CD4-positive, alpha-beta T cell treated with Interferon gamma for 1 hour (primary cell): ENCODE measurements around the gene MACROH2A1.

ENCODE experiments used
- DNase-seq: peaks from one replicate; pipeline ENCODE4 v3.0.0-alpha.2; 2020

MACROH2A1 gene

DNA sequence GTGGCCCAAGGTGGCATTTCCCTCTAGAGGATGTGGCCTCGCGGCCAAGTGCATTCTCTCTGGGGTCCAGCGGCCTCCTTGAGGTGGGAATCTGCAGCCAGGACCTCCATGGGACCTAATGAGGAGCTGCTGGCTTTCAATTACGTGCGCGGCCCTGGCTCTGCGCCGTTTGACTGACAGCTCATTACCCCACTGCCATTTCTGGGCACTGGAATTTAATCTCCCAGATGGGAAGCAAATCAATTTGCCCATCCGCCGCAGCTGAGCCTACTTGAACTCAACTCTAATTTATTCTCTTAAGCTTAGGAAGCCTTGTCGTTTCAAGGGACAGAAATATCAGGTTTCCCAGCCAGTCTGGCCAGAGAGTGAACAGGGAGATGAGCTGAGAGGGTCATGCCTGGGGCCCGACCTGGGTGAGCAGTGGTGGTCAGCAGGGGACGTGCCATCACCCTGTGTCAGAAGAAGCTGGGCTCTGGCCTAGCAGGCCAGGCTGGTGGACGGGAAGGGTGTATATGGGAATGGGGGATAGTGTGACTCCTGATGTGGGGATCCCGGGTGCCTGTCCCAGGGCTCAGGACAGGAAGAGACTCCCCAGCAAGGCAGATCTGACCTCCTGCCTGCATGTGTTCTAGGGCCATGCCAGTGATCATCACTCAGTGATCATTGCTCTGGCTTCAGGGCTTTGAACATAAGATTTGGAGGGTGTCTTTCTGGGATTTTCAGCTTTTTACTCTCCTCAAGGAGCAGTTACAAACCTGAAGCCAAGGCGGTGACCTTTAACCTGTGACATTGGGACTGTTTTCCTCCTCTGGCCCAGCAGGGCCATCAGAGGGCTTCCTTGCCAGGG lies 69.7 kb downstream of the MACROH2A1 start:
- no peak for DNase-seq

DNA sequence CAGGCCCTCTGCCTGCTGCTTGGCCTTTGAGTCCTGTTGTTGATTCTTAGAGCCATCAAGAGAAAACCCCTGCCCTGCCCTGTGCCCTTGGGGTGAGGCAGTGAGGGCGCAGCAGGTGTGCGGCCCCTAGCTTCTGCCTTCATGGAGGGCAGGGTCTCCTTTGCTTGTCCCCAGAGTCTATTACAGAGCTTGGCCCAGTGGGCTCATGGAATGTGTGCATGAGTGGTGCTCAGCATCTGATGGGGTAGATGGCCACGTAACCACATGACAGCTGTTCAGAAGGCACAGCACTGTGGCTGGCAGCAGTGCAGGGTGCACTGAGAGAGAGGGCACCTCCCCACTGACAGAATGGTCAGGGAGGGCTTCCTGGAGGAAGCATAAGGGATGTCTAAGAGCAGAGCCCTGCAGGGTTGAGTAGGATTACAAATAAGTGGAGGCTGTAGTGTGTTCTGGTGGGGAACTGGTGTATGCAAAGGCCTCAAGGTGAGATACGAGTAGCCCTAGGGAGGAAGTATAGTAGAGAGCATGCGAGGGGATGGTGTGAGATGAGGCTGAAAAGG lies 70.8 kb downstream of the MACROH2A1 start:
- DNase-seq, result no peak

DNA sequence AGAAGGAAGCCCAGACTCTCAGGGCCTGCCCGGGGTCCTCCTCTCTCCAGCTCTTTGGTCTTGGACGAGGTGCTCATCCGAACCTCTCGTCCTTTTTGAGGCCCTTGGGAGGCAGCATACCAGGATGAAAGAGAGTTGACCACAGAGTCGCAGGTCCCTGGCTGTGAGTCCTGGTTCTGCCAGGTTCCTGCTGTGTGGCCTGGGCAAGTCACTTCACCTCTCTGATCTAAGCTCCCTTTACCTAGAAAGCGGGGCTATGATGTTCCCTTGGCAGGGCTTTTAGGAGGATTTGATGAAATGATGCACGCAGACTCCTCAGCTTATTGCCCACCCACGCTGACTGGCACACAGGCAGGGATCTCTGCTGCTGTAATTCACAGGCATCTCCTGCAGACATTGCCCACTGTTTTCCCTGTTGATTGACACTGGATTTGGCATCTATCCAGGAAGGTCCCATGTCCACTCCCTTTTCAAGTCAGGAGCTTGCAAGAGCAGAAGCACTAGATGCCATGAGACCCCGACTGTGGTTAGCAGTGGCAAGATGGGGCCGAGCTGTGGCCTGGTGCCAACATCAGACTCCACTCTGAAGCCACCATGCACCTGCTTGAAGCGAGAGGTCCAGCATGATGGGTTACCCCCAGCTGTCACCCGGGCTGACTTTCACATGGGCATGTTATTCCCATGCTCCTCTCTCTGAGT lies 71.5 kb downstream of the MACROH2A1 start:
- DNase-seq, result no peak

DNA sequence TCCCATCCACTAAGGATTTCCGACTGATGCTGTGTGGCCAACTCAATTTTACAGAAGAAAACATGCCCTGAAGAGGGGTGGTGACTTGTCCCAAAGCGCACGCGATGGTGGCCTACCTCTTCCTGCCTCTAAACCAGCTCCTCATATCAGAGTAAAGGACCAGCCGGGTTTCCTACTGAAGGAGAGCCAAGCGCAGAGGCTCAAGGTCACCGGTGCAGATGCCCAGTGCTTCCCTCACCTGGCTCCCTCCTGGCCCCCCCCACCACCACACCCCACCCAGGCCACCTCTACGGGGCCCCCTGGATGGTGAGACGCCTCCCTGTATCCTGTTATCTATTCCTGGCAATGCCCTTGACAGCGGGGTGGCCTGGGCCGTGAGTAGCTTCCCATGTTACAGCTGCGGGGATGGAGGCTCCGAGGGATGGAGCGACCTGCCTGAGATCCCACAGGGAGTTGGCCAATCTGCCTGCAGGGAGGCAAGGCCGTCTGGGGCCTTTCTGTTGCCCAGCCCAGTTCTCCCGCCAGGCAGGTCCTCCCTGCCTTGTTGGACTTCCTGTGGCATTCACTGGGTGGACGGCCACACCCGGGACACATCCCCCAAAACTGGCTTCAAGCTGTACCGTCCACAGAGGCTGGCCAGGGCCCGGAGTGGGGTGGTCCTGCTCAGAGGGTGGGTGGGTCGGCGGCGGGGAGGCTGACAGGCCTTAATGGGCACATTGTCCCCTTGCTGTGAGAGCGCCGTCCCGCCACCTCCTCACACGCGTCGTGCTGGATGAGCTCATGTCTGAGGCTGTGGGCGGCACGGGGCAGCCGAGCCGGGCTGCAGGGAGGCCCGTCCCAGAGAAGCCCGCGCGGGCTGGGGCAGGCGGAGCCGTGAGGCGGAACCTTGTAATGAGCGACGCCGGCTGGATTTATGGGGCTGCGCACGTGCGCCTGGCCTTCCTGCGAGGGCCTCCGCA lies 72.5 kb downstream of the MACROH2A1 start:
- no peak for DNase-seq

DNA sequence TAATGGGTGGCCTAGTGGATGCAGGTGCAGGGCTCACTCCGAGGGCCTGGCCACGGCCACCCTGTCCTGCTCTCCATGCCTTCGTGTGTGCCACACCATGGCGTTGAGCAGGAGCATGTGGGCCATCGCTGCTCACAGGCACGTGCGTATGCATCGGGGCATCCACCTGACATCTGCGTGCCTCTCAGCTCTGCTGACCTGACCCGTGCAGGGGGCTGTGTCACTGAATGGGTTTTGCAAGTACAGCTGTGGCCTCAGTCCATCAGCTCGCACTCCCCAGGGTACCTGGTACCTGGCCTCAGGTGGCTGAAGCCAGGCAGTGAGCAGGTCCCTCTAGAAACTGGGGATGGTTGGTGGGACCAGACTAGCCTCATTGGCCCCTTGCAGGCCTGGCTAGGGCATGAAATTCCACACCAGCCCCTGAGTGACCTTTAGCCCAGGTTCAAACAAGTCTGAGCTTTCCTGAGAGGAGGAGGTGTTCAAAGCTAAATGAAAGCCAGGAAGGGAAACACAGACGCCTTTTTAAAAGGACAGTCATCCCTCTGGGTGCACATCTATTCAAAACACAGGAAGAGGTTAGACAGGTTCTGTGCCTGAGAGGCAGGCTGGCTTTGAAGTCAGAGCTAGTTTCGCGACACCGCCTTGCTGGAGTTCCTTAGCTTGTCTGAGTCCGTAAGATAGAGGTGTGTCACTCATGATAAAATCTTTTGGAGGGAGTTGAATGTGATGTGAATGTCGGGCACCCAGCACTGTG lies 74.0 kb downstream of the MACROH2A1 start:
- DNase-seq, result no peak

DNA sequence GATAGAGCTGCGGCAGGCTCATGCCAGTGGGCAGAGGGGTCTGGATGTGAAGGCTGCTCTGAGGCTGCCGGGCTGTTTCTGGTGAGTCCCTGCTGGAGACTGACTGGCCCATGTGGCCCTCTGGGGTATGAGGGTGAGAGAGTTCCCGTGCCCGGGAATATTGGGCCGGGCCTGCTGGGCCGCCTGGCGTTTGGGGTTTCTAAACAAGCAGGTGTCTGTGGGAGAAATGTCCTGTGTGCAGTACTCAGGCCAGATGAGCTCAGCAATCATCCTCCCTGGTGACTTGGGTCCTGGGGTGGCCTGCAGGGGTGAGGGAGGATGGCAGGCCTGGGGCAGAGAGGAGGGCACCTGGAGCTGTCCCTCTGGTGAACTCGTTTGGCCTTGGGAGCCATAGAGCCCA lies 74.9 kb downstream of the MACROH2A1 start:
- DNase-seq, result no peak

DNA sequence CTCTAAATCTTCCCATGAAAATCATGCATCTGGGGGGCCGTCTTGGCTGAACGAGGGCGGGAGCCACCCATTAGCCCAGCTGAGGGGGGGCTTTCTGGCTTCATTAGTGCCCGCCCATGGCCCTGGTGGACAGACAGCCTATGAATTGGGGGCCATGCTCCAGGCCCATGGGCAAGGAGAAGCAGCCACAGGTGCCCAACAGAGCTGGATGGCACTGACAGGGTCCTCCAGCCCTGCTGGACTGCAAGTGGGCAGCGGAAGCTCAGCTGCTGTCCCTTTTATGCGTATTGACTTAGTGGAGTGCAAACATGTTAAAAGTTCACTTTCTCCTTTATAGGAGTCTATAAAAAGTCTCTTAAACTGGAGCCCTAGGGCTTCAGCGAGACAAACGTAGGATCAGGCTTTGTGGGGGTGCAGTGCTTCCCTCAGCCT lies 75.3 kb downstream of the MACROH2A1 start:
- DNase-seq, result no peak

DNA sequence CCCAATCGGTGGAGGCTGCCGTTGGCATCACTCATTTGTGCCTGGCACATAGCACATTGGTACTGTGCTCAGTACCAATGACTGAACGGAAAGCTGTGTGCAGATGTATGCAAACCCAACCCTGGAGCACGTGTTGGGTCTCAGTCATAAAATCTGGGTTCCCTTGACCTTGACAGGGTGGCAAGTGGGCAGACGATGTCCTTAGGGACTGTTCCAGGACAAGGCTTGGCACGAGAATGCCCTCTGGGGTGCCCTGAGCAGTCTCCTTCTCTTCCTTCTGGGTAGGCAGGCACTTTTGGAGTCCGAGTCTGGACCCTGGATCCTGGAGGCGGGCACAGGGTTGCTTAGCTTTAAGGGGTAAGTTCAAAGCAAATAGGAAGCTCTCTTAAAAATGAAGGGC lies 75.8 kb downstream of the MACROH2A1 start:
- no peak for DNase-seq

DNA sequence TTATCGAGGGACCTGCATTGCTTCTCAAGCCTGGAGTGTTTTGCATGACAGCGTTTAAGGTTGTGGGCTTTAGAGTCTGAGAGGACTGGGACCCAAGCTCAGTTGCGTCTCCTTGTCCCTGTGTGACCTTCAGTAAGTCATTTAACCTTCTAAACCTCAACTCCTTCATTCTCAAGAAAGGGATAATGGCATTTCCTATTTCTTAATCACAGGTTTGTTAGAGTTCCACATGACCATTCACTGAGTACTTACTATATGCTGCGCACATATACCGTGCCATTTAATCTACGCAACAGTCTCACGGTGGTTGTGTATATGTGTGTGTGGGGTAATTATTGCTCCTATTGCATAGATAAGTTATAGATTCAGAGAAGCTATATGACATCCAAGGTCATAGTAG lies 76.3 kb downstream of the MACROH2A1 start:
- DNase-seq, result no peak

DNA sequence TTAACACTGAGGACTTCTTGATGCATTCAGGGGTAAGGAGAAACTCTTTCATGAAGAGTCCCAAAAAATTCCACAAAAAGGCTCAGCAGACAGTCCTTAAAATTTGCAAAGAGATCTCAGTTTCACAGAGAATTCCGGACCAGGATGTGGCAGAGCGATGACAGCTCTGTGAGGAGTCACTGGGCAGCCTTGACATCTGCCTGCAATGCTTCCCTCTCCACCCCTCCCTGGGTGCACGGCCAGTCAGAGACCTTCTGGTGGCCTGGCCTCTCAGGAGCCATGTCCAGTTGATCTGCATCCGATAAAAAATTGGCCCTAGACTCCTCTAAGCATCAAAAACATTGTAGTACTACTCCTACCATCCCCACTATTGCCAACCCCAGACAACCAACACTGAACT lies 76.8 kb downstream of the MACROH2A1 start:
- no peak for DNase-seq

DNA sequence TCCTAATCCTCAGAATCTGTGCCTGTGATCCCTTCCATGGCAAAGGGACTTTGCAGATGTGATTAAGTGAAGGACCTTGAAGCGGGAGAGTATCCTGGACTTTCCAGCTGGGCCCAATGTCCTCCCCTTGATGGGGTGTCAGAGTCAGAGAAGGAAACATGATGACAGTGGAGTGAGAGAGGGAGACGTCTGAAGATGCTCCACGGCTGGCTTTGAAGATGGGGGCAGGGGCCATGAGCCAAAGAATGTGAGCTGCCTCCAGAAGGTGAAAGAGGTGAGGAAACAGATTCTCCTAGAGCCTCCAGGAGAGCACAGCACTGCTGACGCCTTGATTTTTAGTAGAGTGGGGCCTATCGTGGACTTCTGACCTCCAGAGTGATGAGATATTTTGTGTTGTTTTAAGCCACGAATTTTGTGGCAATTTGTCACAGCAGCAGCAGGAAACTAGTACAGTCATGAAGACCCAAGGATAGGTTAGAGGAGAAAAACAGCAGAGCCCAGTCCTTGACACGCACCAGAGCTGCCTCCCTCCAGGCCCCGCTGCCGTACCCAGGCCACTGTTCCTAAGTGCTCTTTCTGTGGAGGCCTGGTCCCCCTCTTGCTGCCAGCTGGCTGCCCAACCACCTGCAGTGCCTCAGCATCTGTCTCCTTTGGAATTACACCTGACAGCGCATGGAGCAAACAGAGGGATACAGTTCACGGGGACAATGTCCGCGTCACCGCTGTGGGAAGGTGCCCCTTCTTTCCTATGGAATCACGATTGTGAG lies 78.1 kb downstream of the MACROH2A1 start:
- DNase-seq, result no peak

DNA sequence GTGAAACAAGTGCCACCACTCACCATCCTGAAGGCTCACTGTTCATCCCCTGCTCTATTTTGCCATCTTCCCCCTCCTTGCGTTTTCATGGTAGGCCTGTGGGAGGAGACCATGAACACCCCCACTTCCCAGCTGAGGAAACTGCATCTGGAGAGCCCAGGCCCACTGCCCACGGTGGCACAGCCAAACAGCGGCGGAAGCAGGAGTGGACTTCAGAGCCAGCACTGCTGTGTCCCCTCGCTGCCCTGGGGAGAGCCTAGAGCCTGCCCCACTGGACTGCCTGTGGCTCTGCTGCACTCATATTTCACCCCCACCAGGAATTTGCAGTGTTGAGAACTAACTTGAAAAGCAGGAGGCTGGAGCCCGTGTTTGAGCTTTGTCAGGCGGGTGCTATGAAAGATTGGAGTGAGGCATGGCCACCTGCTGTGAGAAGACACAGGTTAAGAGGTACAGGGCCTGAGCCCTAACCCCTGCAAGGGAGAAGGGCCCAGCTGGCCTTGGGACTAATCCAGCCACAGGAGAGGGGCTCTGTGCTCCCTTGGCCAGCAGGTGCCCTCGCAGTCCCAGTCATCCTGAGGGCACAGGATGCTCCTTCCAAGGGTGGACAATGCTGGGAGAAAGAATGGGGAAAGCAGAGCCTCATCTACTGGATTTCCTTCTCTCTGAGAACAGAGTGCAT lies 79.0 kb downstream of the MACROH2A1 start:
- no peak for DNase-seq

DNA sequence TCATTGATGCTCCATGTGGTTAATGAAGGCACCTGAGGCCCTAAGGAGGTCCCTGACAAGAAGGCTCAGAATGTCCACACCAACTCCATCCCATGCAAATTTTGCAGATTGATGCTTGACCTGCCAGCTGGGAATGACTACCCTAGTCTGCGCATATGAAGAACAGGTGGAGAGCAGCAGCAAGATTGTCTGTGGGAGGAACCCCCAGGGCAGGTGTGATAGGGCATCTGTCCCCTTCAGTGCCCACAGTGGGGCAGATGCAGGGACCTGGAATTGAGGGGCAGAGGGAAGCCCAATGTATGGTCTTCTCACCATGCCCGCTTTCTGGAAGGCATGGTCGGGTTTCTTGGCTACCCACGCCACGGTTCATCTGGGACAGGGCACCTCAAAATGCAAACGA lies 79.6 kb downstream of the MACROH2A1 start:
- no peak for DNase-seq

DNA sequence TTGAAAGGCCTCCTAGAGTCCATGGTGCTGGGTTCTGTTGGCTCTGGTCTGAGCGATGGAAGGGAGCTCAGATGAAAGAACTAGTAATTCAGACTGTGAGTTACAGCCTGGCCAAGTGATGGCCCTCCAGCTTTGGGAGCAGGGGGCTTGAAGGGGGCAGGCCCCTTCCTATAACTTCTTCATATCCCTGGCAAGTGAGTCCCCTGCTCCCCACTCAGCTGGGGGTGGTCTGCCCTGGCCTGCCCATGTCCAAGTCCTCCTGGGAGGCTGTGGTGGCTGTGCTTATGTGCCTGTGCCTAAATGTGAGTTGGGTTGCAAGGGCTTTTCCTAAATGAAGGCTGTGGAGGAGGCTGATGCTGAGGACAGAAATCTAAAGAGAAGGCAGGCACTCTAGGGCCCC lies 80.1 kb downstream of the MACROH2A1 start:
- no peak for DNase-seq

DNA sequence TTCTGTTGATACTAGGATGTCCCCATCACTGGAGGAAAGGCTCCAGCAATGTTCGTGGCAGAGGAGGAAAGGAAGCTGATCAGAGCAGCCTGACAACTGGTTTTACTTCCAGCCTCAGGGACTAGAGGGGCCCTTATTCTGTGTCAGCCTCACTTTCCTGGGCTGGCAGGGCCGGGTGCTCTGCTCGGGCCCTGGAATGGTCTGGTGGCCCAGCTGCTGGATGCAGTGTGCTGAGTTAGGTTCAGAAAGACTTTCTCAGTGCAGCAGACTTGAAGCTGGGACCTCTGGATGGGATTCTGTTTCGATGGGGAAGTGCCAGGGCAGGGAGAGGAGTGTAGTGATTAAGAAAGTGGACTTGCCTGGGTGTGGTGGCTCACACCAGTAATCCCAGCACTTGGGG lies 81.0 kb downstream of the MACROH2A1 start:
- DNase-seq, result no peak

DNA sequence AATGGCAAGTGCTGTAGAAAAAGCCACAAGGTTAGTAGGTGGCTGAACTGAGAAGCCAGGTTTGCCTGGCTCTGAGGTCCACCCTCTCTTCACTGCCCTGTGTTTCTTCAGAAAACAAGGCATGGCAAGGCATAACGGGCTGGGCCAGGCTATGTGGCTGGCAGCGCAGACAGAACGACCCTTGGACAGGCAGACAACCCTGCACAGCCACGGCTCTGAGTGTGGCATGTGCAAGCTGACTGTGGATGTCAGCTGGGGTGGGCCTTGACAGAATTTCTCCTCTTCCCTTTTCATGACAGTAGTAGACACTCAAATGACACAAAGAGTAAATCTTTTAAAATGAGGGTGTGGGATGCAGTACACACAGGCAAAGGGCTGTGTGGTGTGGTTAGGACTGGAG lies 81.7 kb downstream of the MACROH2A1 start:
- no peak for DNase-seq

DNA sequence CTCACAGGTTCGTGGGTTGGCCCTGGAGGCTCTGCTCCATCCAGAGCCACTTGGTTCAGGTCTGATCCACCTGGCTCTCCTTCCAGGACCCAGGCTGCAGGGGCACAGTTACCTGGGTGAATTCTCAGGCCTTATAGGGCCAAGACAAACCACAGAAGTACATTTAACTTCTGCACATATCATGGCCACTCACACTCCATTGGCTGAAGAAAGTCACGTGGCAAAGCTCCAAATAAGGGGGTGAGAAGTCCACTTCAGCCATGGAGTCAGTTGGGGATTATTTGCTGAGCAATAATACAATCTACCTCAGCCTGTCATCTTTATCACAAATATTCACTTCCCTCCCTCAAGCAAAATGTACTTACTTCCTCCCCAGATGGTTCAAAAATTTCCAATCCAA lies 83.6 kb downstream of the MACROH2A1 start:
- DNase-seq, result no peak

DNA sequence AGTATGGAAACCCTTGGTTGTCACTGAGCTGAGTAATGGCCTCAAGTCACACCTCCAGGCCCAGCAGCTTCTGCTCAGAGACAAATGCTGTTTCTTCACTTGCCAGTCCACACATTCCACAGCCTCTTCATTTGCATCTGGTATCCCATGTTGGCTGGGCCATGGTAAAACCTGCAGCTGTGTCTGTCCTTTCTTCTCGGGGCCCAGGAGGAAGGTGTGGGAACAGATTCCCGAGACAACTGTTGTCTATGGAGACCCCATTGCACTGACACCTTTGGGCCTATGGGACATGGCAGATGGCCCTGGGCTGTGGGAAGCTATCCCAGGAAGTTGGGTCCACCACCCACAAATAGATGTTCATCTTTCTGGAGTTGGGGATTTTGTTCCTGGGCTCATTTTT lies 85.1 kb downstream of the MACROH2A1 start:
- no peak for DNase-seq

DNA sequence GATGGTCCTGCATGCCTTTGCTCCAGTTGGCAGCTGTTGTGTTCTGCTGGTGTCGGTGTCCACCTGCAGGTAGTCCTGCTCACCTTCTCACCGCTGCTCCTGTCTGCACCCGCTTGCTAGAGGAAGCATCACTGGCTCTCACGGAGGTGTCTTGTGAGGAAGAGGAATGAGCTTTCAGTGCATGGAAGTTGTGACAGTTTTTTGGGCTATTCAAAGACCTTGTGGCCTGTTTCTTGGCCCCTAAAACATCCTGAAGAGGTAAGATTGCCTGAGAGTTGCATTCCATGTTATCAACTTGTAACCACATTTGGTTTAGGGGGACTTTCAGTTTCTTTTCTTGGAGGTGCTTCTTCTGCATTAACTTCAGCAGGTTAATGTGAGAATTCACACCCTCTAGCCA lies 85.6 kb downstream of the MACROH2A1 start:
- no peak for DNase-seq

DNA sequence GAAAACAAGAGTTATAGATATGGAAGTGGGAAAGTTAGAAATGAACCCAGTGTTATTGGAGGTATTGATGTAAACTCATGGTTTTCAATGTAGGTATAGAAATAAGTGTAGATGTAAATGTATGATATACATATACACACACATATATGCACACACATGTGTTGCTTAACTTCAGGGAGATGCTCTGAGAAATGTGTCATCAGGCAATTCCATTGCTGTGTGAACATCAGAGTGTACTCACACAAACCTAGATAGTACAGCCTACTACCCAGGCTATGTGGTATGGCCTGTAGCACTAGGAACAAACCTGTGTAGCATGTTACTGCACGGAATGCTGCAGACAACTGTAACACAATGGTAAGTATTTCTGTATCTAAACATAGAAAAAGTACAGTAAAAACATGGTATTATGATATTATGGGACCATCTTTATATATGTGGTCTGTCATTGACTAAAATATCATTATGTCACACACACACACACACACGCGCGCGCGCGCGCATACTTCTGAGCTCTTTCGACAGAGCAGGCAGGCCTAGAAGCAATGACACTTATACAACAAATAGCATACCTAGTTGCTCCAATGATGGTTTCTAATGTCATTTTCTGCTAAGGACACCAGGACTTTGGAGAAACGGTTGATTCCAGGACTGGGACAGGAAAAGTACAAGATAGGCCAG lies 86.6 kb downstream of the MACROH2A1 start:
- no peak for DNase-seq
